AG04450 (cell line): ENCODE data around the gene BARX1. TPM values are rescaled to one million over a fixed set of nuclear protein-coding genes. Genes with fewer than 3 reads are reported as not detected.

ENCODE experiments used
- CTCF ChIA-PET: fragments of 300-600, 350-600 bp; formaldehyde crosslinking; extraction: SDS; loops from one replicate; lab custom pipeline; 2022; ENCODE audit warnings: antibody characterized with exemption, inconsistent platforms; lab: Charles Lee
- POLR2A ChIA-PET: fragments of 350-600 bp; formaldehyde crosslinking; extraction: SDS; loops from one replicate; lab custom pipeline; 2021; ENCODE audit warnings: antibody characterized with exemption, inconsistent platforms; lab: Yijun Ruan, JAX
- DNase-seq: peaks from one replicate; pipeline ENCODE4 v3.0.0-alpha.2; 2011; ENCODE audit warnings: low read depth, low spot score
- H3K27ac ChIP-seq: one replicate; pipeline ENCODE4 v1.5.1; 2012; ENCODE audit warnings: low read depth, low read length, control low read depth
- H3K27me3 ChIP-seq: one replicate; pipeline ENCODE4 v1.6.0; 2012; ENCODE audit warnings: low read length; ENCODE audit not compliant: control insufficient read depth, insufficient read depth
- H3K4me3 ChIP-seq: 2 replicates; pipeline ENCODE4 v1.5.1; 2011; ENCODE audit warnings: mild to moderate bottlenecking, low read depth, low read length, control low read depth
- H3K9me3 ChIP-seq: 2 replicates; pipeline ENCODE4 v1.5.1; 2012; ENCODE audit warnings: low read length; ENCODE audit not compliant: control insufficient read depth, insufficient read depth
- polyA minus RNA-seq: library from RNA; depleted of rRNA, polyadenylated mRNA; stranded (reverse); fragments of >200 nt; gene quantifications from 2 replicates; pipeline ENCODE4 v1.2.3, GENCODE V29; 2011; rRNA and poly(A)+ RNA removed
- polyA plus RNA-seq: library from polyadenylated mRNA; depleted of rRNA; stranded (reverse); fragments of >200 nt; gene quantifications from 2 replicates; pipeline ENCODE4 v1.2.3, GENCODE V29; 2011; rRNA removed
- TF ChIP-seq, protein P1 (sequence below): IDR thresholded peaks from 2 replicates; pipeline ENCODE4 v1.5.1; 2011; ENCODE audit warnings: low read depth, low read length, control low read depth, inconsistent platforms

BARX1 gene
- polyA plus RNA-seq = not detected in 2 replicates
- polyA minus RNA-seq = not detected in 2 replicates

GRCh38 chr9:93955111-93955980 is at the start of gene BARX1:
Gene BARX1 (minus strand): TSS chr9:93955355. CDS start chr9:93955146, 209 bp downstream.
- no peak within 1 kb of the TSS for H3K27ac ChIP-seq
- peaks cover 93% of the 10 kb centered on the region for H3K27me3 ChIP-seq
- no peak for DNase-seq
- ChIA-PET POLR2A (no interaction called here), CTCF (no interaction called here)
- H3K9me3 ChIP-seq = peaks cover 19% of the 10 kb centered on the region; the same call in 1 of the 2 replicates
- TF ChIP-seq, protein P1, sequence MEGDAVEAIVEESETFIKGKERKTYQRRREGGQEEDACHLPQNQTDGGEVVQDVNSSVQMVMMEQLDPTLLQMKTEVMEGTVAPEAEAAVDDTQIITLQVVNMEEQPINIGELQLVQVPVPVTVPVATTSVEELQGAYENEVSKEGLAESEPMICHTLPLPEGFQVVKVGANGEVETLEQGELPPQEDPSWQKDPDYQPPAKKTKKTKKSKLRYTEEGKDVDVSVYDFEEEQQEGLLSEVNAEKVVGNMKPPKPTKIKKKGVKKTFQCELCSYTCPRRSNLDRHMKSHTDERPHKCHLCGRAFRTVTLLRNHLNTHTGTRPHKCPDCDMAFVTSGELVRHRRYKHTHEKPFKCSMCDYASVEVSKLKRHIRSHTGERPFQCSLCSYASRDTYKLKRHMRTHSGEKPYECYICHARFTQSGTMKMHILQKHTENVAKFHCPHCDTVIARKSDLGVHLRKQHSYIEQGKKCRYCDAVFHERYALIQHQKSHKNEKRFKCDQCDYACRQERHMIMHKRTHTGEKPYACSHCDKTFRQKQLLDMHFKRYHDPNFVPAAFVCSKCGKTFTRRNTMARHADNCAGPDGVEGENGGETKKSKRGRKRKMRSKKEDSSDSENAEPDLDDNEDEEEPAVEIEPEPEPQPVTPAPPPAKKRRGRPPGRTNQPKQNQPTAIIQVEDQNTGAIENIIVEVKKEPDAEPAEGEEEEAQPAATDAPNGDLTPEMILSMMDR = no peak
- no peak within 1 kb of the TSS for H3K4me3 ChIP-seq

DNA sequence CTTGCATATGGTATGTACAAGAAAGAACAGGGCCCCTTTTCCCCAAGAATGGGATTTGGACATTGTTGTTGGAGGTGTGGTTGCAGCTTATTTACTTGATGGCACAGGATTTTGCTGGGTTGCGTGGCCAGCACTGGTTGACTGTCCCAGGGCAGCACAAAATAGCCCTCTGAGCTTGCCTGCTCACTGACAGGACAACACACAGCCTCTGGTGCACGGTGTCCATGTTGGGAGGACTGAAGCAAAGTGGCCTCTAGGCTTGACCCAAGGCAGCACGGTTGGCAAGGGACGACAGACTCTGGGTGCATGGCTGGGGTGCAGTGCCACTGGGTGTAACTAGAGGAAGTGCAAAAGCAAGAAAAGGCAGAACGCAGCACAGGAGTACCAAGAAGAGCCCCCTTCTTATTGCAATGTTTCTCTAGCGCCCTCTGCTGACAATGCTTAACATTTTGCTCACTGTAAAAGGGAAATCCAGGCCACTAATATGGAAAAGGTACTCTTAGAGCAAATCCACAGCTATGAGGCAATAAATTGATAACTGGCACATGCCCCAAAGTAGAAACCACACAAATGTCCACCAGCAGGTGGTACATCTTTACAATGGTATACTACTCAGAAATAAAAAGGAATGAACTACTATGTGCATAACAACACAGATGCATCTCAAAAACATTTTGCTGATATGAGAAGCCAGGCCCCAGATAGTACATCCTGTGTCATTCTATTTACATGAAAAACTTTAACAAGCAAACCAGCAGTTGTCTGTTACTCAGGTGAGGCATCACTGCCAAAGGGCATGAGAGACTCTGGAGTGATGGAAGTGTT is 47.4 kb upstream of the BARX1 start:
- peak; percentile 11 for DNase-seq
- Histone ChIP-seq H3K27ac (no peak overlapping the region), H3K9me3 (no peaks in the 10 kb centered on the region), H3K27me3 (no peaks in the 10 kb centered on the region), H3K4me3 (no peak overlapping the region)
- TF ChIP-seq, protein P1 = peak; percentile 68
- POLR2A ChIA-PET = no interaction called here
- CTCF ChIA-PET = interaction anchor here (0.6 to 4.7 kb wide), 18 partner anchors 8 to 436 kb away, joined by 3 to 65 read pairs (median 4); no protein-coding TSS in a partner anchor

- Histone ChIP-seq H3K9me3 (no peaks in the 10 kb centered on the region), H3K27ac (no peak overlapping the region), H3K4me3 (no peak overlapping the region), H3K27me3 (peaks cover 4% of the 10 kb centered on the region)
- DNase-seq = no peak
- TF ChIP-seq, protein P1 = no peak; the same call in 1 of the 2 replicates
- CTCF ChIA-PET = no interaction called here
- POLR2A ChIA-PET = no interaction called here
These were observed 41.7 kb upstream of the BARX1 start for GRCh38 chr9:93996863-93997262.

- ChIA-PET CTCF (no interaction called here), POLR2A (no interaction called here)
- TF ChIP-seq, protein P1 = no peak
- no peak for DNase-seq
- Histone ChIP-seq H3K9me3 (no peaks in the 10 kb centered on the region), H3K27ac (no peak overlapping the region), H3K27me3 (peaks cover 4% of the 10 kb centered on the region), H3K4me3 (no peak overlapping the region)
These were observed 41.2 kb upstream of the BARX1 start for GRCh38 chr9:93996367-93996766.
